SJSA1 (cell line): ENCODE data around the gene AAK1. TPM values are rescaled to one million over a fixed set of nuclear protein-coding genes. Genes with fewer than 3 reads are reported as not detected.

Experiments used
- DNase-seq, 2 experiments: peaks; one replicate each; pipeline ENCODE4 v3.0.0-alpha.2; 2015 to 2020; ENCODE audit warnings: low spot score in 2 of 2, low read depth in 1 of 2
- H3K27ac ChIP-seq: fragments of 250-450 bp; sonication (Bioruptor Pico); 2 replicates; pipeline ENCODE4 v1.5.1; 2020; ENCODE audit warnings: mild to moderate bottlenecking, moderate library complexity
- H3K27me3 ChIP-seq: fragments of 250-450 bp; sonication (Bioruptor Pico); replicated peaks from 2 replicates; pipeline ENCODE4 v1.5.1; 2020; ENCODE audit warnings: mild to moderate bottlenecking, moderate library complexity
- H3K36me3 ChIP-seq: fragments of 250-450 bp; sonication (Bioruptor Pico); 2 replicates; pipeline ENCODE4 v1.5.1; 2020; ENCODE audit warnings: mild to moderate bottlenecking
- H3K4me1 ChIP-seq: fragments of 250-450 bp; sonication (Bioruptor Pico); replicated peaks from 2 replicates; pipeline ENCODE4 v1.6.1; 2021; ENCODE audit warnings: mild to moderate bottlenecking
- H3K4me3 ChIP-seq: fragments of 250-450 bp; sonication (Bioruptor Pico); 2 replicates; pipeline ENCODE4 v1.5.1; 2020; ENCODE audit warnings: mild to moderate bottlenecking
- H3K9me3 ChIP-seq: fragments of 250-450 bp; sonication (Bioruptor Pico); replicated peaks from 2 replicates; pipeline ENCODE4 v1.5.1; 2020; ENCODE audit warnings: mild to moderate bottlenecking
- total RNA-seq: library from RNA; depleted of rRNA; stranded (reverse); fragments of >200 nt; shearing (Covaris generic); gene quantifications from 2 replicates; pipeline ENCODE4 v1.2.3, GENCODE V29; 2014

The AAK1 gene
- total RNA-seq, 1 experiment from 2014 or later: 84.9 TPM

GRCh38 chr2:69594341-69594740 lies 49.2 kb downstream of the AAK1 start:
- H3K36me3 ChIP-seq: peaks cover 15% of the 10 kb centered on the region
- H3K9me3 ChIP-seq: no peaks in the 10 kb centered on the region
- no peak for DNase-seq

DNA sequence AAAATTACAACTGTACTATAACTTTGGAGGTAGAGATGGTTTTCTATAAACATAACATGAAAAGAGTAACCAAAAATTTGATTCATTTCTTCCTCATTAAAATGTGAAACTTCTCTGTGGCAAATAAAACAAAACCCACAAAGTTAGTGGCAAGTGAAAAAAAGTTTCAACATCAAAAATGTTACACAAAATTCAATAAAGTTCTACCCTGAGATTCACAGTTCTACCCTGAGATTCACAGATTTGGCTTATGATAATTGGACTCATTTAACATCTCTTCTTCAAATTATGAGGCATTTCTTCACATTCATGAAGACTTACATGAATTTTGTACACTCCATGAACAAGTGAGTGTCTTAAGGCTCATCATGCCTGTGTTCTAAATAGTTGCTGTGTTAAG lies 51.0 kb downstream of the AAK1 start:
- peaks cover 12% of the 10 kb centered on the region for H3K36me3 ChIP-seq
- no peak overlapping the region for H3K4me3 ChIP-seq
- no peaks in the 10 kb centered on the region for H3K9me3 ChIP-seq
- no peaks in the 10 kb centered on the region for H3K4me1 ChIP-seq
- no peak for DNase-seq
- no peak overlapping the region for H3K27ac ChIP-seq
- no peaks in the 10 kb centered on the region for H3K27me3 ChIP-seq

More at GRCh38 chr2:69594341-69594740, 49.2 kb downstream of the AAK1 start:
- Histone ChIP-seq H3K27me3 (no peaks in the 10 kb centered on the region), H3K4me3 (no peak overlapping the region), H3K4me1 (no peaks in the 10 kb centered on the region), H3K27ac (no peak overlapping the region)

GRCh38 chr2:69589973-69590652 lies 53.4 kb downstream of the AAK1 start:
- Histone ChIP-seq H3K4me1 (no peaks in the 10 kb centered on the region), H3K36me3 (peaks cover 11% of the 10 kb centered on the region), H3K9me3 (no peaks in the 10 kb centered on the region), H3K27ac (no peak overlapping the region), H3K27me3 (no peaks in the 10 kb centered on the region), H3K4me3 (no peak overlapping the region)
- DNase-seq: no peak

GRCh38 chr2:69588945-69589344 lies 54.6 kb downstream of the AAK1 start:
- Histone ChIP-seq H3K4me3 (no peak overlapping the region), H3K4me1 (no peaks in the 10 kb centered on the region), H3K9me3 (no peaks in the 10 kb centered on the region), H3K36me3 (peaks cover 8% of the 10 kb centered on the region; the same call in 1 of the 2 replicates), H3K27ac (no peak overlapping the region), H3K27me3 (no peaks in the 10 kb centered on the region)
- DNase-seq: no peak

DNA sequence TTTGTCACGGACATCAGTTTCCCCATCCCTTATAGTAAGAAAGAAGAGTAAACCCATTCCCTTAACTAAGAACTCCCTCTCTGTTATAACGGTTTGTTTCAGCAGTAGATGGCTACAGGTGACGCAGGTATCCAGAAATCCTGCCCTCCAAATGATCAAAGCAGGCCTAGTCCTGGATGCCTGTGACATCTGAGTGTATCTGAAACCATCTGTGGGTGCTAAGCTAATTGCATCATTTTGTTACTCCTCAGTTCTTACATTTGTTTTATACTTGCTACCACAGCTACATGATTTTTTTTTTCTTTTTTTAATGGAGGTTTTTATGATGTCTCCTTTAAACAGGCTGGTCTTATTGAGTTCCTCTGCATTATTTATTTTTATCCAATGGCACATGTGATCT lies 55.1 kb downstream of the AAK1 start:
- Histone ChIP-seq H3K27ac (no peak overlapping the region), H3K36me3 (peaks cover 8% of the 10 kb centered on the region; the same call in 1 of the 2 replicates), H3K4me3 (no peak overlapping the region), H3K4me1 (peaks cover under 1% of the 10 kb centered on the region; the same call in 1 of the 2 replicates), H3K27me3 (no peaks in the 10 kb centered on the region), H3K9me3 (no peaks in the 10 kb centered on the region)
- DNase-seq: no peak

GRCh38 chr2:69585855-69586555 lies 57.5 kb downstream of the AAK1 start:
- Histone ChIP-seq H3K4me3 (no peak overlapping the region), H3K27ac (no peak overlapping the region), H3K4me1 (peaks cover 23% of the 10 kb centered on the region), H3K36me3 (peaks cover 8% of the 10 kb centered on the region; the same call in 1 of the 2 replicates), H3K9me3 (no peaks in the 10 kb centered on the region), H3K27me3 (no peaks in the 10 kb centered on the region)
- no peak for DNase-seq

DNA sequence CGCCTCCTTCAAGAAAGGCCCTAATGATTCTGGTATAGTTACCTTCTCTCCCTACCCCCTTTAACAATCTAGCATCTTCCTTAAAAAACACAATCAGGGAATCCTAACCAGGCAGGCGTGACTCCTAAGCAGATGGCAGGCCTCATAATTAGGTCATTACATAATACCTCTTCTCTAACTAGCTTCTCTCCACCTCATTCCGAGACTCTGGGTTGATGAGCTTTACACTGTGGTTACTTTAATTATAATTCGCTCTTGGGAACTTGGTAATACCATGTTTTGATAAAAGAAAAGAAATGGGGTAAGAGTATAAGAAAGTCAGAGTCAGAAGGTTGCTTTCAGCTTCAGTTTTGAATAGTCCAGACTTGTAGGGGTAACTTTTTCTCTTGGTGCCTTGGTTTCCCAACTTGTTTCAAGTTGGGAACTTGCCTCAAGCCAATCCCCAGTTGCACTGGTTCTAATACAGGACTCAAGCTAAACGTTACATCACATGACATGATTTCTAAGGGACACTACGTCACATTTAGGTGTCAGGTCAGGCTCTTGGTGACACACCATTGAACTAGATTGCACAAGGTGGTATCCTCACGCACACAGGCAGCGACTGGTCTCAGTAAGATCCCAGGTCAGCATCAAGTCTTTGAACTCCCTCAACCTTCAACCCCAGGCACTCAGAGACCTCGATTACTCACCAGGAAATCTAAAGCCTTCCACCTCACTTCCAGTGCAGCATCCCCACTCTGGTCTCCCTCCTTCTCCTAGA lies 59.2 kb downstream of the AAK1 start:
- Histone ChIP-seq H3K9me3 (no peaks in the 10 kb centered on the region), H3K4me1 (peaks cover 23% of the 10 kb centered on the region), H3K36me3 (peaks cover 8% of the 10 kb centered on the region; the same call in 1 of the 2 replicates), H3K27me3 (no peaks in the 10 kb centered on the region), H3K27ac (no peak overlapping the region), H3K4me3 (no peak overlapping the region)
- no peak for DNase-seq

DNA sequence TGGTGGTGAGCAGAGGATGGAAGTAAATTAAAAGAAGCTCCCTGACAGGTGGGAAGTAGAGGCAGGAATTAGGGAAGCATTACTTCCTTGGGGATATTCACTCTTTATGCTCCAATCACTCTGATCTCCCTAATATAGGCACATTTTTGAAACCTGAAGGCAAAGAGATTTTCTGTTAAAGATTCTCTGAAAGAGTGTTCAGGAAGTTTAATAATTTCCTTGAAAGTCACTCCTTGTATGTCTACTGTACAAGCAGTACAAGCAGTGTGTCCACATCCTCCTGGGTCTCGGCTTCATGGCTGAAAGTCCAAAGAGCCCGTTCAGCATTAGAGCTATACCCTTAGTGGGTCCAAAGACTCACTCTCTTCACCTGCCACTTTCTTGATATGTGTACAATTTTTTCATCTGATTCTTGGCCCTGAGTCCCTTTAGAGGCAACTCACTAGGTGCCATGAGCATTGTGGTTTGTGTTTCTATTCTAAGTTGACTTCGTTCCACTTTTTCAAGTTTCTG lies 60.2 kb downstream of the AAK1 start:
- H3K27me3 ChIP-seq: no peaks in the 10 kb centered on the region
- DNase-seq: no peak
- peaks cover 8% of the 10 kb centered on the region; the same call in 1 of the 2 replicates for H3K36me3 ChIP-seq
- H3K4me1 ChIP-seq: peaks cover 23% of the 10 kb centered on the region
- H3K9me3 ChIP-seq: no peaks in the 10 kb centered on the region
- H3K4me3 ChIP-seq: no peak overlapping the region
- no peak overlapping the region for H3K27ac ChIP-seq

- peak overlapping the region; percentile 44 for H3K27ac ChIP-seq
- H3K4me1 ChIP-seq: peaks cover 23% of the 10 kb centered on the region
- peak in 1 of 2 experiments; percentile 26 for DNase-seq
- no peaks in the 10 kb centered on the region for H3K9me3 ChIP-seq
- no peak overlapping the region for H3K4me3 ChIP-seq
- H3K36me3 ChIP-seq: peaks cover 8% of the 10 kb centered on the region; the same call in 1 of the 2 replicates
- no peaks in the 10 kb centered on the region for H3K27me3 ChIP-seq
Measured at GRCh38 chr2:69582582-69583176, 60.9 kb downstream of the AAK1 start.

DNA sequence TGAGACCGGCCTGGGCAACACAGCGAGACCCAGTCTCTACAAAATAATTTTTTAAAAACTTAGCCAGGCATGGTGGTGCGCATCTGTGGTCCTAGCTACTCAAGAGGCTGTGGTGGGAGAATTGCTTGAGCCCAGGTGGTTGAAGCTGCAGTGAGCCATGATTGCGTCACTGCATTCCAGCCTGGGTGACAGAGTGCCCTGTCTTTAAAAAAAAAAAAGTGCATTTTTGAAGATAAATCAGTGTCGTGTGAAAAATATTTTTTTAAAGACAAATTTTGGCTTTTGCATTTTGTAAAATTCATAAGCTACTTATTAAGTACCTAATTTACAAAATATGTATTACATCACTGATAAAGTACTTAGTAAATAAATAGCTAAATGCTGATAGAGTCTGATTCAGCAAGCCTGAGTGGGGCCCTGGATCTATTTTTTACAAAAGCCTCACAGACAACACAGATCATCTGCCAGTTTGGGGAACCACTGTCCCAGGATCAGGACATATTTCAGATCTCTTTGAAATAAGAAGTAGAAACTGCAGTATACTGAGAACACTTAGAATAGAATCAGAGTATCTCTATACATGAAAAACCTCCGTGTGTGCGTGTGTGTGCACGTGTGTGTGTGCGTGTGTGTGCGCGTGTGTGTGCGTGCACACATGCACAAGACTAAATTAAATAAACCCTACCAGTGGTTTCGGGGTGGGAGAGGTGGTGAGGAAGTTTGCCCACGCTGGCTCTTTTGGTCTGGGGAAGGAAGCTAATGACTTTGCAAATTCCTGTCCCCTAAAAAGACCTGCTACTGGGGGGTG lies 61.6 kb downstream of the AAK1 start:
- no peak overlapping the region for H3K4me3 ChIP-seq
- H3K36me3 ChIP-seq: peaks cover 8% of the 10 kb centered on the region; the same call in 1 of the 2 replicates
- peaks cover 23% of the 10 kb centered on the region for H3K4me1 ChIP-seq
- no peaks in the 10 kb centered on the region for H3K27me3 ChIP-seq
- peak; percentile 43 to 64 for DNase-seq
- H3K9me3 ChIP-seq: no peaks in the 10 kb centered on the region
- H3K27ac ChIP-seq: peak overlapping the region; percentile 44

- no peak for DNase-seq
- H3K4me3 ChIP-seq: no peak overlapping the region
- no peaks in the 10 kb centered on the region for H3K27me3 ChIP-seq
- H3K27ac ChIP-seq: no peak overlapping the region
- peaks cover 3% of the 10 kb centered on the region; the same call in 1 of the 2 replicates for H3K36me3 ChIP-seq
- no peaks in the 10 kb centered on the region for H3K9me3 ChIP-seq
- peaks cover 36% of the 10 kb centered on the region for H3K4me1 ChIP-seq
Measured at GRCh38 chr2:69580486-69580885, 63.1 kb downstream of the AAK1 start.

GRCh38 chr2:69579536-69579935 lies 64.0 kb downstream of the AAK1 start:
- no peaks in the 10 kb centered on the region for H3K9me3 ChIP-seq
- peaks cover 36% of the 10 kb centered on the region for H3K4me1 ChIP-seq
- H3K36me3 ChIP-seq: no peaks in the 10 kb centered on the region; the same call in 1 of the 2 replicates
- no peaks in the 10 kb centered on the region for H3K27me3 ChIP-seq
- no peak overlapping the region for H3K27ac ChIP-seq
- DNase-seq: no peak
- H3K4me3 ChIP-seq: no peak overlapping the region

- Histone ChIP-seq H3K27me3 (no peaks in the 10 kb centered on the region), H3K9me3 (no peaks in the 10 kb centered on the region), H3K36me3 (peaks cover under 1% of the 10 kb centered on the region; the same call in 1 of the 2 replicates), H3K4me3 (no peak overlapping the region), H3K4me1 (peaks cover 35% of the 10 kb centered on the region), H3K27ac (no peak overlapping the region)
- no peak for DNase-seq
Measured at GRCh38 chr2:69578198-69578540, 65.4 kb downstream of the AAK1 start.
